Measurements from ENCODE around the gene ST8SIA5.
A peak's percentile ranks its signal among the peaks of the same experiment; 100 is the strongest.

The ST8SIA5 gene

DNA sequence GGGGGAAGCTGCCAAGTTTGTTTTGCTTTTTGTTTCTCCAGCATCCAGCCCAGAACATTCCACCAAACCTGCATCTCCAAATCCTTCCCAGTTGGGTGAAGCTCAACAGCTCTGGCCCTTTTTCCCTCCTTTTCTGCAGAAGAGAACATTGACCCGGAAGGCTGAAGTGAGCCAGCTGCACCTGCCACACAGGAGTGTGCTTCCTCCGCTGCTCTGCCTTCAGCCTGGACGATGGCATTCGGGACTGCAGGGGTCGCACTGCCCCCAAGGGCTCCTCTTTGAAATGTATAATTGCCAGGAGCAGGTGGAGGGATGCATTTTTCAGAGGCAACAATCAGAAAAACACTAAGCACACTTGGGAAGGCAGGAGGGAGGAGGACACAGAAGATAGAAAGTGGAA, 41.8 kb downstream of the ST8SIA5 start:
- Histone ChIP-seq H3K27ac (ENCODE audit: low read length) (no peak overlapping the region), H3K9me3 (ENCODE audit: insufficient read depth, low read length, severe bottlenecking) (no peaks in the 10 kb centered on the region), H3K9ac (ENCODE audit: low read depth, low read length) (no peak overlapping the region), H3K27me3 (ENCODE audit: insufficient read depth, low read length, poor library complexity) (peaks cover 24% of the 10 kb centered on the region), H3K4me2 (ENCODE audit: insufficient read depth, low read length) (no peak overlapping the region), H3K79me2 (ENCODE audit: insufficient read depth, low read length) (no peaks in the 10 kb centered on the region), H2AFZ (ENCODE audit: low read depth, low read length) (no peak overlapping the region), H3K4me1 (ENCODE audit: insufficient read depth, low read length) (no peaks in the 10 kb centered on the region), H4K20me1 (ENCODE audit: insufficient read depth, low read length) (no peaks in the 10 kb centered on the region), H3K36me3 (ENCODE audit: insufficient read depth, low read length) (no peaks in the 10 kb centered on the region), H3K4me3 (ENCODE audit: low read depth in 1 of 2, low read length in 2 of 2) (no peak overlapping the region)
- DNase-seq (no peak), ATAC-seq (ENCODE audit: insufficient read depth, low read depth) (no peak)
- TF ChIP-seq EZH2 (IDR thresholded peaks at IDR 0.05; ENCODE audit: borderline replicate concordance, low read depth, low read length, severe bottlenecking) = no peak
- TF ChIP-seq, protein P1, sequence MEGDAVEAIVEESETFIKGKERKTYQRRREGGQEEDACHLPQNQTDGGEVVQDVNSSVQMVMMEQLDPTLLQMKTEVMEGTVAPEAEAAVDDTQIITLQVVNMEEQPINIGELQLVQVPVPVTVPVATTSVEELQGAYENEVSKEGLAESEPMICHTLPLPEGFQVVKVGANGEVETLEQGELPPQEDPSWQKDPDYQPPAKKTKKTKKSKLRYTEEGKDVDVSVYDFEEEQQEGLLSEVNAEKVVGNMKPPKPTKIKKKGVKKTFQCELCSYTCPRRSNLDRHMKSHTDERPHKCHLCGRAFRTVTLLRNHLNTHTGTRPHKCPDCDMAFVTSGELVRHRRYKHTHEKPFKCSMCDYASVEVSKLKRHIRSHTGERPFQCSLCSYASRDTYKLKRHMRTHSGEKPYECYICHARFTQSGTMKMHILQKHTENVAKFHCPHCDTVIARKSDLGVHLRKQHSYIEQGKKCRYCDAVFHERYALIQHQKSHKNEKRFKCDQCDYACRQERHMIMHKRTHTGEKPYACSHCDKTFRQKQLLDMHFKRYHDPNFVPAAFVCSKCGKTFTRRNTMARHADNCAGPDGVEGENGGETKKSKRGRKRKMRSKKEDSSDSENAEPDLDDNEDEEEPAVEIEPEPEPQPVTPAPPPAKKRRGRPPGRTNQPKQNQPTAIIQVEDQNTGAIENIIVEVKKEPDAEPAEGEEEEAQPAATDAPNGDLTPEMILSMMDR (IDR thresholded peaks at IDR 0.05; ENCODE audit: borderline replicate concordance, extremely low read depth, low read length, poor library complexity, severe bottlenecking) = peak; percentile 15

GRCh38 chr18:46712406-46712805, 44.4 kb downstream of the ST8SIA5 start:
- H3K9ac ChIP-seq (ENCODE audit: low read depth, low read length) = no peak overlapping the region
- H3K79me2 ChIP-seq (ENCODE audit: insufficient read depth, low read length) = no peaks in the 10 kb centered on the region
- H3K4me3 ChIP-seq (ENCODE audit: low read depth in 1 of 2, low read length in 2 of 2) = no peak overlapping the region
- TF ChIP-seq, protein P1 (IDR thresholded peaks at IDR 0.05; ENCODE audit: borderline replicate concordance, extremely low read depth, low read length, poor library complexity, severe bottlenecking) = no peak
- TF ChIP-seq EZH2 (IDR thresholded peaks at IDR 0.05; ENCODE audit: borderline replicate concordance, low read depth, low read length, severe bottlenecking) = no peak
- H3K4me2 ChIP-seq (ENCODE audit: insufficient read depth, low read length) = no peak overlapping the region
- DNase-seq (no peak), ATAC-seq (ENCODE audit: insufficient read depth, low read depth) (no peak)
- H3K36me3 ChIP-seq (ENCODE audit: insufficient read depth, low read length) = no peaks in the 10 kb centered on the region
- no peak overlapping the region for H3K27ac ChIP-seq (ENCODE audit: low read length)
- no peaks in the 10 kb centered on the region for H4K20me1 ChIP-seq (ENCODE audit: insufficient read depth, low read length)
- no peaks in the 10 kb centered on the region for H3K9me3 ChIP-seq (ENCODE audit: insufficient read depth, low read length, severe bottlenecking)
- peaks cover 24% of the 10 kb centered on the region for H3K27me3 ChIP-seq (ENCODE audit: insufficient read depth, low read length, poor library complexity)
- H3K4me1 ChIP-seq (ENCODE audit: insufficient read depth, low read length) = no peaks in the 10 kb centered on the region
- no peak overlapping the region for H2AFZ ChIP-seq (ENCODE audit: low read depth, low read length)

DNA sequence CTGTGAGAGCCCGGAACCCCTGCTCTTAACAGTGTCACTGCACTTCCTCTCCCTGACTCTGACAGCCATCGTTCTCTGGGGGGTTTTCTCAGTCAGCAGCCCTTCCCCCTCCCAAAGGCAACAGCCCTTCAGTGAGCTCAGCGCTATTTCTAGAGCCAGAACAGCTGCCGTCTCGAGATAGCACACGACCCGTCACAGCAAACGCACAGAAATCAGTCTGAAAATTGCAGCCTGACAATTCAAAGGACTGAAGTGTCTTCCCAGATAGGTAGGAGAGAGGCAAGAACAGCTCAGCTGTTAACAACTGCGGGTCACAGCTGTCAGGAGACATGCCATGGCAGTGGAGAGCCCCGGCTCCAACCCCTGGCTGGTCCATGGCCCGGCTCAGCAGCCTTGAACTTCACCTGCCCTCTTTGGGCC, 45.4 kb downstream of the ST8SIA5 start:
- Histone ChIP-seq H2AFZ (ENCODE audit: low read depth, low read length) (no peak overlapping the region), H3K79me2 (ENCODE audit: insufficient read depth, low read length) (no peaks in the 10 kb centered on the region), H3K27me3 (ENCODE audit: insufficient read depth, low read length, poor library complexity) (peaks cover 29% of the 10 kb centered on the region), H3K4me2 (ENCODE audit: insufficient read depth, low read length) (no peak overlapping the region), H3K27ac (ENCODE audit: low read length) (no peak overlapping the region), H3K9me3 (ENCODE audit: insufficient read depth, low read length, severe bottlenecking) (no peaks in the 10 kb centered on the region), H4K20me1 (ENCODE audit: insufficient read depth, low read length) (no peaks in the 10 kb centered on the region), H3K9ac (ENCODE audit: low read depth, low read length) (no peak overlapping the region), H3K4me1 (ENCODE audit: insufficient read depth, low read length) (no peaks in the 10 kb centered on the region), H3K4me3 (ENCODE audit: low read depth in 1 of 2, low read length in 2 of 2) (no peak overlapping the region), H3K36me3 (ENCODE audit: insufficient read depth, low read length) (no peaks in the 10 kb centered on the region)
- TF ChIP-seq, protein P1 (IDR thresholded peaks at IDR 0.05; ENCODE audit: borderline replicate concordance, extremely low read depth, low read length, poor library complexity, severe bottlenecking) = no peak
- TF ChIP-seq EZH2 (IDR thresholded peaks at IDR 0.05; ENCODE audit: borderline replicate concordance, low read depth, low read length, severe bottlenecking) = no peak
- peak; percentile 8 for DNase-seq
- peak; percentile 47; the same call in 2 of the 3 replicates for ATAC-seq (ENCODE audit: insufficient read depth, low read depth)

GRCh38 chr18:46706968-46707367, 49.9 kb downstream of the ST8SIA5 start:
- TF ChIP-seq, protein P1 (IDR thresholded peaks at IDR 0.05; ENCODE audit: borderline replicate concordance, extremely low read depth, low read length, poor library complexity, severe bottlenecking) = no peak
- TF ChIP-seq EZH2 (IDR thresholded peaks at IDR 0.05; ENCODE audit: borderline replicate concordance, low read depth, low read length, severe bottlenecking) = no peak
- Histone ChIP-seq H3K9me3 (ENCODE audit: insufficient read depth, low read length, severe bottlenecking) (no peaks in the 10 kb centered on the region), H3K36me3 (ENCODE audit: insufficient read depth, low read length) (no peaks in the 10 kb centered on the region), H3K9ac (ENCODE audit: low read depth, low read length) (no peak overlapping the region), H3K4me3 (ENCODE audit: low read depth in 1 of 2, low read length in 2 of 2) (no peak overlapping the region), H2AFZ (ENCODE audit: low read depth, low read length) (no peak overlapping the region), H3K4me1 (ENCODE audit: insufficient read depth, low read length) (no peaks in the 10 kb centered on the region), H3K4me2 (ENCODE audit: insufficient read depth, low read length) (no peak overlapping the region), H3K79me2 (ENCODE audit: insufficient read depth, low read length) (no peaks in the 10 kb centered on the region), H4K20me1 (ENCODE audit: insufficient read depth, low read length) (no peaks in the 10 kb centered on the region), H3K27ac (ENCODE audit: low read length) (no peak overlapping the region), H3K27me3 (ENCODE audit: insufficient read depth, low read length, poor library complexity) (peaks cover 11% of the 10 kb centered on the region)
- DNase-seq (no peak), ATAC-seq (ENCODE audit: insufficient read depth, low read depth) (no peak)
